ENCODE data around the gene DLL1. TPM values are rescaled to one million over a fixed set of nuclear protein-coding genes. Genes with fewer than 3 reads are reported as not detected.

DLL1 gene
- total RNA-seq, 1 experiment from 2014 or later = not detected

- no peaks in the 10 kb centered on the region for H3K79me2 ChIP-seq (ENCODE audit: low read depth)
- H3K9me2 ChIP-seq (ENCODE audit: insufficient read depth) = no peaks in the 10 kb centered on the region
- H3K27me3 ChIP-seq (ENCODE audit: insufficient read depth, low read depth) = peaks cover 62% of the 10 kb centered on the region
- H3K9me3 ChIP-seq (ENCODE audit: insufficient read depth, low read depth) = no peaks in the 10 kb centered on the region
- H3K36me3 ChIP-seq (ENCODE audit: low read depth) = no peaks in the 10 kb centered on the region
- no peak overlapping the region for H3K4me3 ChIP-seq
- H3F3A ChIP-seq (ENCODE audit: insufficient read depth, low read depth) = no peaks in the 10 kb centered on the region
- POLR2A ChIA-PET (ENCODE audit: unreplicated experiment) = no interaction called here
- BruUV-seq (replicated peaks) = no TSS peak
- no peak overlapping the region for H3K27ac ChIP-seq
- no peak overlapping the region for H3K4me2 ChIP-seq
- intact Hi-C loops (cut with micrococcal nuclease; ENCODE audit: unreplicated experiment) = no loop called here
- TF ChIP-seq CTCF (conservative IDR thresholded peaks at IDR 0.05) (no peak), EZH2 (IDR thresholded peaks at IDR 0.05; ENCODE audit: low read depth) (no peak)
- H3K4me1 ChIP-seq (replicated peaks; ENCODE audit: insufficient read depth) = no peaks in the 10 kb centered on the region
- no peak for DNase-seq
- no peaks in the 10 kb centered on the region for H4K20me1 ChIP-seq (ENCODE audit: insufficient read depth)
- no peak overlapping the region for H2AFZ ChIP-seq
- CTCF ChIA-PET = no interaction called here
Observed at GRCh38 chr6:170244721-170245474, 46.0 kb downstream of the DLL1 start.

GRCh38 chr6:170243791-170244291 lies 47.0 kb downstream of the DLL1 start:
- Histone ChIP-seq H3K4me3 (no peak overlapping the region), H3K79me2 (ENCODE audit: low read depth) (no peaks in the 10 kb centered on the region), H3K27me3 (ENCODE audit: insufficient read depth, low read depth) (peaks cover 62% of the 10 kb centered on the region), H3K4me1 (replicated peaks; ENCODE audit: insufficient read depth) (no peaks in the 10 kb centered on the region), H3K4me2 (no peak overlapping the region), H3F3A (ENCODE audit: insufficient read depth, low read depth) (no peaks in the 10 kb centered on the region), H3K9me2 (ENCODE audit: insufficient read depth) (no peaks in the 10 kb centered on the region), H4K20me1 (ENCODE audit: insufficient read depth) (no peaks in the 10 kb centered on the region), H3K27ac (no peak overlapping the region), H3K9me3 (ENCODE audit: insufficient read depth, low read depth) (no peaks in the 10 kb centered on the region), H2AFZ (no peak overlapping the region), H3K36me3 (ENCODE audit: low read depth) (no peaks in the 10 kb centered on the region)
- CTCF ChIA-PET = no interaction called here
- TF ChIP-seq EZH2 (IDR thresholded peaks at IDR 0.05; ENCODE audit: low read depth) (no peak), CTCF (conservative IDR thresholded peaks at IDR 0.05) (no peak)
- POLR2A ChIA-PET (ENCODE audit: unreplicated experiment) = no interaction called here
- DNase-seq = no peak
- intact Hi-C loops (cut with micrococcal nuclease; ENCODE audit: unreplicated experiment) = no loop called here
- BruUV-seq (replicated peaks) = no TSS peak

- intact Hi-C loops (cut with micrococcal nuclease; ENCODE audit: unreplicated experiment) = no loop called here
- no peak overlapping the region for H3K27ac ChIP-seq
- no peaks in the 10 kb centered on the region for H3F3A ChIP-seq (ENCODE audit: insufficient read depth, low read depth)
- BruUV-seq (replicated peaks) = no TSS peak
- no peaks in the 10 kb centered on the region for H3K4me1 ChIP-seq (replicated peaks; ENCODE audit: insufficient read depth)
- H2AFZ ChIP-seq = no peak overlapping the region
- H3K79me2 ChIP-seq (ENCODE audit: low read depth) = no peaks in the 10 kb centered on the region
- ChIA-PET CTCF (no interaction called here), POLR2A (ENCODE audit: unreplicated experiment) (no interaction called here)
- no peak for DNase-seq
- H3K27me3 ChIP-seq (ENCODE audit: insufficient read depth, low read depth) = peaks cover 62% of the 10 kb centered on the region
- TF ChIP-seq CTCF (conservative IDR thresholded peaks at IDR 0.05) = no peak
- no peak for TF ChIP-seq EZH2 (IDR thresholded peaks at IDR 0.05; ENCODE audit: low read depth)
- no peaks in the 10 kb centered on the region for H3K36me3 ChIP-seq (ENCODE audit: low read depth)
- H3K4me2 ChIP-seq = no peak overlapping the region
- H3K4me3 ChIP-seq = no peak overlapping the region
- no peaks in the 10 kb centered on the region for H3K9me2 ChIP-seq (ENCODE audit: insufficient read depth)
- no peaks in the 10 kb centered on the region for H4K20me1 ChIP-seq (ENCODE audit: insufficient read depth)
- H3K9me3 ChIP-seq (ENCODE audit: insufficient read depth, low read depth) = no peaks in the 10 kb centered on the region
Observed at GRCh38 chr6:170243386-170243785, 47.5 kb downstream of the DLL1 start.

Data from PC-9 (cell line).